EL (cell line): ENCODE results near the gene PAFAH1B2.
A peak's percentile ranks its signal among the peaks of the same experiment; 100 is the strongest.
"Not testable (repeated sequence)": the region's sequence is repeated elsewhere in the genome, so short reads cannot be mapped to it uniquely, and the experiment has no call there.

Experiments
- DNase-seq: peaks from one replicate; pipeline ENCODE4 v3.0.0-alpha.2; 2016

Gene PAFAH1B2

DNA sequence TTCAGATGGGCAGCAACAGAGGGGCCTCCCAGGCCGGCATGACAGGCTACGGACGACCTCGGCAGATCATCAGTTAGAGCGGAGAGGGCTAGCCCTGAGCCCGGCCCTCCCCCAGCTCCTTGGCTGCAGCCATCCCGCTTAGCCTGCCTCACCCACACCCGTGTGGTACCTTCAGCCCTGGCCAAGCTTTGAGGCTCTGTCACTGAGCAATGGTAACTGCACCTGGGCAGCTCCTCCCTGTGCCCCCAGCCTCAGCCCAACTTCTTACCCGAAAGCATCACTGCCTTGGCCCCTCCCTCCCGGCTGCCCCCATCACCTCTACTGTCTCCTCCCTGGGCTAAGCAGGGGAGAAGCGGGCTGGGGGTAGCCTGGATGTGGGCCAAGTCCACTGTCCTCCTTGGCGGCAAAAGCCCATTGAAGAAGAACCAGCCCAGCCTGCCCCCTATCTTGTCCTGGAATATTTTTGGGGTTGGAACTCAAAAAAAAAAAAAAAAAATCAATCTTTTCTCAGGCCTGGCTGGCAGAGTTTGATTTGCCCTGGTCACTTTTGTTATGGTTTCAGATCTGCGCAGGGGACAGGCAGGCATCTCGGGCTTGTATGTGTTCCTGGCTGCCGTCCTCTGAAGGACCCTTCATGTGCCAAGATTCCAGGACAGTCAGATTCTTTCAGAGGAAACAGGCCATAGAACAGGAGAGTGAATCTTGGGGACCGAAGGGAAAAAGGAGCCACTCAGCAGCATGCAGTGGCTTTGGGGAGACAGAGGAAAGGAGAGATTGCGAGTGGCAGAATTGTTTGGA lies 60.4 kb downstream of the PAFAH1B2 start:
- no peak for DNase-seq

DNA sequence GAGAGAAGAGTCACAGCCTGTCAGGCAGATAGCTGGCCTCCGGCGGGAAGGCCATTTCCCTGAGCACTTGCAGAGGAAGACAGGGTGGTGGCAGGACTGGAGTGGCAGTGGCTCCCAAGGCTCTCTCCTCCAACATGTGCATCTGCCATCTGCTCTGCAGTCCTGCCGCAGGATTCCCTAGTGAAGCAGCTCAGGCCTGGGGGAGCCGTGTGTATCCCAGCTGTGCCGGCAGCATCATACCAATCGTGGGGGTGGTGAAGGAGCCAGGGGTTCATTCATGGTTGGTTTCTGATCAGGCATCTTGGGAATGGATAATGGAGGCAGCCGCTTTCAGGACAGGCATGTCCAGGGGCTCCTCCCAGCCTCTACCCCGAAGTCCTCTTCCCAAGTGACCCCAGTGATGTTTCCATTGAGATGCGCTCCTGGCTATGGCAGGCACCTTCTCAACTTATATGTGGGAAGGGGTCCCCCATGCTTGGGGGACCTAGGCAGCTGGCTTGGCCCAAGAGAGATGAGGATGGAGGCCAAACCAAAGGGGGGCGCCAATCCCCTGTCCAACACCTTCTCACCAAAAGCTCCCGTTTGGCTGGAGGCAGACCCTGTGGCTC lies 61.2 kb downstream of the PAFAH1B2 start:
- no peak for DNase-seq

GRCh38 chr11:117206111-117206510 lies 62.0 kb downstream of the PAFAH1B2 start:
- not testable (repeated sequence) for DNase-seq

GRCh38 chr11:117206859-117207258 lies 62.8 kb downstream of the PAFAH1B2 start:
- not testable (repeated sequence) for DNase-seq

GRCh38 chr11:117207481-117207880 lies 63.4 kb downstream of the PAFAH1B2 start:
- DNase-seq: not testable (repeated sequence)

DNA sequence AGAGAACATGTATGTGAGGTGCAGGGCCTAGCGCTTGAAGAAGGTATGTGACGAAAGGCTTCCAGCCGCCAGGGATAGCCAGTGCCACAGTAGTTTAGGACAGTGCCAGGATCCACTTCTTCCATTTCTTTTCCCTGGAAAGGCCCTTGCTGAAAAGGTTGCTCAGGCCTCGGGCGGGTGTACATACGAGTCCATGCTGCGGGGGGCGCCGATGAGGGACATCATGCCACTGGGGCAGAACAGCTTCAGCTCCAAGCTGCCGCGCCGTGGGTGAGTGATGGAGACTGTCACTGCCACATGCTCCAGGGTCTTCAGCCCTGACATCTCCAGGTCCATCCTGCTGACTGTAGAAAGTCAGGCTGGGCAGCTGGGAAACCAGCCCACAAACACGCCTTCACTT lies 64.6 kb downstream of the PAFAH1B2 start:
- not testable (repeated sequence) for DNase-seq

DNA sequence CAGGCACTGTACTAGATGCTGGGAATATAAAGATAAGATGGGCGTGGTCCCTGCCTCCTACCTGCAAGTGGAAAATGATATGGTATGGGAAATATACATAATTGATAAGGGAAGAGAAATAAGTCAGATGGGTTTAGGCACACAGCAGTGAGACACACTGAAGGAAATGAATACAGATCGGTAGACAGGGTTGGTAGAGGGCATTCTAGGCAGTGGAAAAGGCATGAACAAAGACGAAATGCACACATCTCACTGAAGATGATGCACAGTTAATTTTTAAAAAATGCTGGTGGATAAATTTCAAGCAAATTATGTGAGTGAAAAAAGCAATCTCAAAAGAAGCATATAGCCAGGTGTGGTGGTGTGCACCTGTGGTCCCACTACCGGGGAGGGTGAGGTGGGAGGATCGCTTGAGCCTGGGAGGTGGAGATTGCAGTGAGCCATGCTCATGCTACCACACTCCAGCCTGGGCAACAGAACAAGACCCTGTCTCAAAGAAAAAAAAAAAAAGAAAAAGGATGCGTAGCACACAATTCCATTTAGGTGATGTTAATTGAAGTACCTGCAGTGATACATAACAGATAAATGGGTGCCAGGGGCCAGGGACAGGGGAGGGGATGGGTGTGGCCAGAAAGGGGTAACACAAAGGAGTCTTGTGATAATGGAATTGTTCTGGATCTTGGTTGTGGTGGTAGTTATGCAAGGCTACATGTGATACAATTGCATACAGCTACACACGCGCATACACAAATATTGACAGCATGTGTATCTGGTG lies 65.5 kb downstream of the PAFAH1B2 start:
- DNase-seq: not testable (repeated sequence)

- DNase-seq: no peak
These were observed 66.5 kb downstream of the PAFAH1B2 start for GRCh38 chr11:117210620-117211019.

DNA sequence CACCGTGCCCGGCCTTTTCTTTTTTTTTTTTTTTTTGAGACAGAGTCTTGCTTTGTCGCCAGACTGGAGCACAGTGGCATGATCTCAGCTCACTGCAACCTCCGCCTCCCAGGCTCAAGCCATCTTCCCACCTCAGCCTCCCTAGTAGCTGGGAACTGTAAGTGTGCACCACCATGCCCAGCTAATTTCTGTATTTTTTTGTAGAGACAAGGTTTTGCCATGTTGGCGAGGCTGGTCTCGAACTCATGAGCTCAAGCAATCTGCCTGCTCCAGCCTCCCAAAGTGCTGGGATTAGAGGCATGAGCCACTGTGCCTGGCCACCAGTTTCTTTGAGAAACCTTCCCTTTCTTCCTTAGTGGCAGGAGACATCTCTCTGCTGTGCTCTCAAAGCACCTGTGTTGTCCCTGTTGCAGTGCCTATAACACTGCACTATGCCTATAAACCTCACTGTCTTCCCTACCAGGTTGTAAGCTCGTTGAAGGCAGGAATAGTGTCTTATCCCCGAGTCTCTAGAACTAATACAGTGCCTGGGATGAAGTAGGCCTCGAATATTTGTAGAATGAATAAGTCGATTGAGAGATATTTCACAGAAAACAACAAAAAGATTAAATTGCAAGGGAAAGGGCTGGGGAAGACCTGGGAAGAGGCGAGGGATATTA lies 68.7 kb downstream of the PAFAH1B2 start:
- no peak for DNase-seq

- no peak for DNase-seq
These were observed 70.5 kb downstream of the PAFAH1B2 start for GRCh38 chr11:117214404-117215110.

DNA sequence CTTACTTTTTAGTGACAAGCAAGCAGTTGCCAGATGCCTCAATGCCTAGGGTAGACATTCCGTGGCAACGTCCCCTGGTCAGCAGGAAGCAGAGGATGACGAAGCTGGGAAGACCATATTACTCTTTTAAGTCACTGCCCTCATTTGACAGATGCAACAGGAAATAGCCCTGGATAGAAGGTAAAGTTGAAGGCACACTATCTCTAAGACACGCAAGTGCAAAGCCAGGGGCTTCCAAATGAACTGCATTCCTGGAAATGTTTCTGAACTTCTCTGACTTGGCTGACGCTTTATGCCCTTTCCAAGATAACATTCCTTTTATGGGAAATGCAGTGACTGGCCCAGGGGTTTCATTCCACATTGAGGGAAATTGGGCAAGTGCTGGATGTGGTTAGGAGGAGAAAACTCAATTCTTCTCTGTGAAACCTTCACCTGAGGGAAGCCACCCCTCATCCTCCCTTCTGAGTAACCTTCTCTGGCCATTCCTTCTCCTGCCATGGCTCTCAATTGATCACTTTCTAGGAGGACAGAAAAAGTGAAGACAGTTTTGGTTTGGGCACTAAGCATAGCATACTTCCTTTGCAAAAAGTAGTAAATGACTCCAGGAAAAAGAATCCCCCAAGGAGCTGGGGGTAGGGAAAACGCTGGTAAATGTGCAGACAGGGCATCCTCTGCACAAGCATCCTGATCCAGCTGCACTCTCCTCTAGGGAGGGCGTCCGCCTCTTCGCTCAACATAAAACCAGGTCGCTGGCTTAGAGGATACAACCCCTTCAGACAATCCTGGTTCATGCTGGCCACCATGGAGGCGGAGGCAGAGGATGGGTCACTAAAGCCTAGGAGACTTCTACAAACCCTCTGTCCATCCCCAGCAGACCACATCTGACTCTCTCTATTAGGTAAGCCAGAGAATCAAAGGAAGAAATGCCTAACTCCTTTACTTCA lies 73.3 kb downstream of the PAFAH1B2 start:
- peak; percentile 71 for DNase-seq

GRCh38 chr11:117218133-117218915 lies 74.2 kb downstream of the PAFAH1B2 start:
- DNase-seq: no peak

DNA sequence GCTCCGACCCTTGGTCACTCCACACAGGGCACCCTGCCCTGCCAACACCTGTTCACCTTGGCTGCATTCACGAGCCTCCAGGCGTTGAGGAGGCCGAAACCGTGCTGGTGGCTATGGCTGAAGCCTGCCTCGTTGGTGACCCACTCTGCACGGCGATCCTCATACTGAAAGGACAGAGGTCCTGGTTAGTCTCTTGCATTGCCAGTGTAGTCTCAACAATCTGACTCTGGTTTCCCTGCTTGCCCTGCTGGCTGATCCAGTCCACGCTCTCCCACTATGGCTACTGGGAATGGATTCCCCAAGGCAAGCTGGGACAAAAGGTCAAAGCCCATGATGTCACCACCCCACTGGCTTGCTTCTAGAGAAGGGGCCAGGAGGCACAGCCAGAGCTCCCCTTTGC lies 74.9 kb downstream of the PAFAH1B2 start:
- no peak for DNase-seq

- no peak for DNase-seq
These were observed 75.4 kb downstream of the PAFAH1B2 start for GRCh38 chr11:117219455-117219854.

- no peak for DNase-seq
These were observed 75.9 kb downstream of the PAFAH1B2 start for GRCh38 chr11:117219995-117220394.

DNA sequence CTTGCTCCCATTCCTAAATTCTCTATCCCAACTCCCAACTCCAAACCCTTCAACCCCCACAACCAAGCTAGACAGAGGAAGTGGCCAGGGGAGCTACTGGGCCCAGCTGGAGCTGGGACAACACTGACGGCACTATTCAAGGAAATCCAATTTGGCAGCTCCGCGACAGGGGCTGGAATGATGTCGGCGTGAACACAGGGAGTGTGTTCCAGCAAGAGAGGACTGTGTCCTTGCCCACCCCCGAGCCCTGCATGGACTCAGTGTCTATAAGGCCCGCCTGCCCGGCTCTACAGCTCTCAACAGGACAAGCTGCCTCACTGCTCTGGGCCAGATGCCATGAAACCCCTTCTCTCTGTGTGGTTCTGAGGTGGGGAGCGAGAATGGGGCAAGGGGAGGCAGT lies 76.5 kb downstream of the PAFAH1B2 start:
- DNase-seq: no peak

DNA sequence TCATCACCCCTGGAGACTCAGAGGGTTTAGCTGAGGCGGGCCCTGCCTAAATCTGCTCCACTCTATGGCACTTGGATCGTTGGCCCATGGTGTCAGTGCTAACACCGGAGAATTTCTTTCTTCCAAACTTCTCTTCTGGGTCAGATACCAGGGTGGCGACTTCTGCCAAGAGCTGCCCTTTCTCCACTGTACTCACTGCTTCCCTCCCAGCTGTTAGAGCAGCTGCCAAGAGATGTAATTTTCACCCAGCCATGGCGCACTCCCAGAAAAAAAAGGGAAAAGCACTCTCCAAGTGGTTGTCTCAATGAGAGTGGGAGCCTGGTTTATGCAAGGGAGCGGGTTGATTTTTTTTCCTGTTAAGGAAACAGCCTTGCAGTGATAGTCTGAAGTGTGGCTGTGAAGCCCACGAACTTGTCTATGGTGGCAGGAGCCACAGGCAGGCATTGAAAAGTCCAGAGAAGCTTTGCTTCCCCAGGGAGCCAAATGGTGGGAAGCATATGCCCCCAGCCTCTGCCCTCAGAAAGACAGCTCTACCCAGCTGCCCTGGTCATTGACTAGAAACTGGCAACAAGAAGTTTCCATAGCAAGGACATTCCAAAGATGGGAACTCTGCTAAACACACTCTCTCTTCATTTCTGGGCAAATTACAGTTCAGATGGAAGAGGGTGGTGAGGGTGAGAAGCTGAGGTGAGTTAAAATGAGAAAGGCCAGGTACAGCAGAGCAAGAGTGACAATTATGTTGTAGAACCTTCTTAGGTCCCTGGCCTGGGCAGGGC lies 77.1 kb downstream of the PAFAH1B2 start:
- DNase-seq: no peak

GRCh38 chr11:117221775-117222517 lies 77.9 kb downstream of the PAFAH1B2 start:
- peak; percentile 45 for DNase-seq
